ENCODE results near the gene CPHXL.

The CPHXL gene

DNA sequence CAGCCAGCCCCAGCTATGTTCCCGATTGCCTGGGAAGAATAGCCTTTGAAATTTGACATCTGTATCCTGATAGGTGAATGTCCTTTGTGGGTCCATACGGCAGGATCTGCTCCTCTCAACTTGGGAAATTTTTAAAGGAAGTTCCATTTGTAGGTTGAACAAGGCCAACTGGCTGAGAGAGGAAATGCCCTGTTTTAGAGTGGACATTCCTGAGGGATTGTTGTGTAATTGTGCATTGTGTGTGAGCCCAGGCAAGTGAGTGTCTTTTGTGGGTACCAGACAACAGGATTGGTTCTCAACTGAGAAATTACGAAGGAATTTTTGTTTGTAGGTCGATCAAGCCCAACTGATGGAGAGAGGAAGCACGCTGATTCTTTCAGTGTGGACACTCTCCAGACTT is 46.9 kb downstream of the CPHXL start:
- Histone ChIP-seq H3K36me3 (replicated peaks) (no peaks in the 10 kb centered on the region), H3K27me3 (ENCODE audit: low read depth) (no peaks in the 10 kb centered on the region), H3K4me3 (no peak overlapping the region), H3K4me1 (no peaks in the 10 kb centered on the region), H3K9me3 (no peaks in the 10 kb centered on the region; the same call in 1 of the 2 replicates)
- DNase-seq (ENCODE audit: low spot score in 2 of 2) = no peak
- in situ Hi-C loops (cut with MboI; ENCODE audit: low sequenced_read_pairs) = no loop called here

DNA sequence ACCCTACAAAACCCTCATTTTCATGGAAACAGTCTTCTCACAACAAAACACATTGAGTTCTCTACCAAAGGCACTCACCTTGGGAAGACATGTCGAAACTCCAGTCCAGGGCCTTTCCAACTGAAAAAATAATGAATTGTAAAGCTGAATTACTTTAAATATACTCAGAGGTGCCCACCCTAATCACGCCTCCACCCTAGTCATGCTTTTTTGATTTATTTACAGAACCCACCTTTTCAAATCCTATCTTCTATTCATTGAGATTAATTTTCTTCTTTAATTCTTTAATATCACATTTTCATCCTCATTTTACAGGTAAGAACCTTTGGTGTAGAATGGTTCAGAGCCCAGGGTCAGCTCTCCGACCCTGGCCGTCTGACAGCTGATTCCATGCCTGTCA is 49.4 kb downstream of the CPHXL start, which contains the start of gene CPHXL2:
Gene CPHXL2 (minus strand): TSS at position 101 of the 400 bp plus-strand sequence. CDS start 10 bp downstream, at position 91.
- no peak for DNase-seq (ENCODE audit: low spot score in 2 of 2)
- no peaks in the 10 kb centered on the region for H3K4me1 ChIP-seq
- no peak within 1 kb of the TSS for H3K4me3 ChIP-seq
- in situ Hi-C loops (cut with MboI; ENCODE audit: low sequenced_read_pairs) = no loop called here
- H3K27me3 ChIP-seq (ENCODE audit: low read depth) = no peaks in the 10 kb centered on the region
- no peaks in the 10 kb centered on the region for H3K36me3 ChIP-seq (replicated peaks)
- H3K9me3 ChIP-seq = no peaks in the 10 kb centered on the region

DNA sequence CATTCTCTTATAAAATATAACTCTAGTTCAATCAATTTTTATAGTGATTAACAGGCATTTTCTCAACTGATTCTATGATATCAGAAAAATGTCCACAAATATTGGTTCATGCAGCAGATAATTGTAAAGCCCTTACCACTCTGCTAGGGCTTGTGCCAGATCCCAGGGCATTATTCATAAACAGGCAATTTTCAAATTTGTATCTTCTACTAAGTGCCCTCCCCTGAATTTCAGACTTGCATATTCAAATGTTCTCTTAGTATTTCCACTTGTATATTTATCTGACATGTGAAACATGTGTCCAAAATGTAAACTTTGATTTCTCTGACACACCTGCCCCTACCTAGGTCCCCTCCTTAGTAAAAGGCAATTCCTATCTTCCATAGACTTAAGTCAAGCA is 58.8 kb downstream of the CPHXL start:
- no peak overlapping the region for H3K4me3 ChIP-seq
- in situ Hi-C loops (cut with MboI; ENCODE audit: low sequenced_read_pairs) = no loop called here
- no peaks in the 10 kb centered on the region for H3K36me3 ChIP-seq (replicated peaks)
- no peaks in the 10 kb centered on the region for H3K4me1 ChIP-seq
- H3K9me3 ChIP-seq = no peaks in the 10 kb centered on the region
- no peaks in the 10 kb centered on the region for H3K27me3 ChIP-seq (ENCODE audit: low read depth)
- DNase-seq (ENCODE audit: low spot score in 2 of 2) = no peak

Data from HAP-1 (cell line).